Lower lobe of right lung (tissue), 2 donors: ENCODE results near the gene PLEKHA5. TPM values are rescaled to one million over a fixed set of nuclear protein-coding genes. Genes with fewer than 3 reads are reported as not detected.
"Not testable (repeated sequence)": the region's sequence is repeated elsewhere in the genome, so short reads cannot be mapped to it uniquely, and the experiment has no call there.

Experiments used
- ATAC-seq, 2 donors: fragments of 200-7000 bp; cut with Tn5 transposase; one replicate each; pipeline ENCODE4 v1.9.1; 2020 to 2022; ENCODE audit warnings: mild to moderate bottlenecking in 2 of 2, moderate library complexity in 2 of 2
- DNase-seq: peaks from one replicate; pipeline ENCODE4 v3.0.0-alpha.2; 2020
- H3K27ac ChIP-seq: fragments of 200-600 bp; one replicate; pipeline ENCODE4 v1.8.0; 2022
- H3K27me3 ChIP-seq: fragments of 200-600 bp; one replicate; pipeline ENCODE4 v1.8.0; 2022; ENCODE audit warnings: low read depth
- H3K36me3 ChIP-seq: fragments of 200-600 bp; one replicate; pipeline ENCODE4 v1.8.0; 2022; ENCODE audit warnings: mild to moderate bottlenecking
- H3K4me1 ChIP-seq: fragments of 200-600 bp; one replicate; pipeline ENCODE4 v1.8.0; 2022
- H3K4me3 ChIP-seq: fragments of 200-600 bp; one replicate; pipeline ENCODE4 v1.8.0; 2022; ENCODE audit warnings: mild to moderate bottlenecking
- H3K9me3 ChIP-seq: fragments of 200-600 bp; one replicate; pipeline ENCODE4 v1.8.0; 2022
- CTCF ChIP-seq: fragments of 200-600 bp; IDR thresholded peaks from one replicate; pipeline ENCODE4 v1.8.0; 2022; ENCODE audit warnings: antibody characterized with exemption, mild to moderate bottlenecking
- intact Hi-C: fragments of 100-400 bp; cut with DNase I; formaldehyde crosslinking; loops from one replicate; pipeline ENCODE4 v1.11.0; 2022
- total RNA-seq: library from RNA; stranded (reverse); fragmentation: NEBNext Ultra II Directional; extraction: Animal tissue kit (Norgen Biotek cat#: 25700); gene quantifications from one replicate; pipeline ENCODE4 v1.2.1, GENCODE V29; 2021
- donor health status: DM: no; HTN: yes; CAD: no; lungs with severe emphysema.

Gene PLEKHA5
- total RNA-seq, 1 donor from 2014 or later, result 29.2 TPM

GRCh38 chr12:19326102-19326501 is 196.6 kb downstream of the PLEKHA5 start:
- Histone ChIP-seq H3K27me3 (no peaks in the 10 kb centered on the region), H3K9me3 (no peaks in the 10 kb centered on the region), H3K36me3 (peaks cover 3% of the 10 kb centered on the region), H3K4me1 (no peaks in the 10 kb centered on the region), H3K27ac (no peak overlapping the region), H3K4me3 (no peak overlapping the region)
- ATAC-seq (no peak), DNase-seq (no peak)
- TF ChIP-seq CTCF, result no peak
- intact Hi-C loops, result no loop called here

- no peaks in the 10 kb centered on the region for H3K27me3 ChIP-seq
- peaks cover 6% of the 10 kb centered on the region for H3K36me3 ChIP-seq
- no peak for TF ChIP-seq CTCF
- no peak overlapping the region for H3K27ac ChIP-seq
- H3K9me3 ChIP-seq, result no peaks in the 10 kb centered on the region
- no peak overlapping the region for H3K4me3 ChIP-seq
- ATAC-seq (no peak), DNase-seq (no peak)
- intact Hi-C loops, result no loop called here
- H3K4me1 ChIP-seq, result no peaks in the 10 kb centered on the region
Observed at GRCh38 chr12:19332196-19332595, 202.7 kb downstream of the PLEKHA5 start.

GRCh38 chr12:19338405-19338804 is 208.9 kb downstream of the PLEKHA5 start:
- no peaks in the 10 kb centered on the region for H3K4me1 ChIP-seq
- peaks cover 4% of the 10 kb centered on the region for H3K9me3 ChIP-seq
- peaks cover 18% of the 10 kb centered on the region for H3K36me3 ChIP-seq
- no peak for TF ChIP-seq CTCF
- DNase-seq (no peak), ATAC-seq (no peak)
- H3K4me3 ChIP-seq, result no peak overlapping the region
- no peaks in the 10 kb centered on the region for H3K27me3 ChIP-seq
- intact Hi-C loops, result no loop called here
- no peak overlapping the region for H3K27ac ChIP-seq

GRCh38 chr12:19350850-19351249 is 221.3 kb downstream of the PLEKHA5 start:
- H3K27ac ChIP-seq, ATAC-seq, H3K4me3 ChIP-seq, H3K9me3 ChIP-seq, H3K27me3 ChIP-seq, DNase-seq, H3K4me1 ChIP-seq, intact Hi-C loops: not testable (repeated sequence)
- peaks cover 41% of the 10 kb centered on the region for H3K36me3 ChIP-seq

GRCh38 chr12:19351346-19351745 is 221.8 kb downstream of the PLEKHA5 start:
- Histone ChIP-seq H3K36me3 (peaks cover 45% of the 10 kb centered on the region), H3K4me3 (no peak overlapping the region), H3K27me3 (no peaks in the 10 kb centered on the region), H3K27ac (no peak overlapping the region), H3K9me3 (no peaks in the 10 kb centered on the region), H3K4me1 (no peaks in the 10 kb centered on the region)
- DNase-seq (no peak), ATAC-seq (no peak)
- TF ChIP-seq CTCF, result no peak
- intact Hi-C loops, result no loop called here

- no peaks in the 10 kb centered on the region for H3K27me3 ChIP-seq
- intact Hi-C loops, result no loop called here
- H3K36me3 ChIP-seq, result peaks cover 40% of the 10 kb centered on the region
- H3K4me1 ChIP-seq, result no peaks in the 10 kb centered on the region
- no peaks in the 10 kb centered on the region for H3K9me3 ChIP-seq
- no peak for TF ChIP-seq CTCF
- no peak overlapping the region for H3K27ac ChIP-seq
- no peak overlapping the region for H3K4me3 ChIP-seq
- ATAC-seq (no peak), DNase-seq (no peak)
Observed at GRCh38 chr12:19369691-19370148, 240.2 kb downstream of the PLEKHA5 start.
